Esophagus muscularis mucosa (tissue), 4 donors: ENCODE data around the gene CPLX1. TPM values are rescaled to one million over a fixed set of nuclear protein-coding genes. Genes with fewer than 3 reads are reported as not detected.
A peak's percentile ranks its signal among the peaks of the same experiment; 100 is the strongest.

Source experiments
- DNase-seq: peaks from one replicate; pipeline ENCODE4 v3.0.0-alpha.2; 2017; ENCODE audit errors: extremely low spot score
- H3K27ac ChIP-seq, 4 donors: fragments of 200-600 bp; sonication (generic); replicated peaks in 1 of 4; 1 replicate in 3 of 4; 2 replicates in 1 of 4; pipeline ENCODE4 v1.5.1; 2016 to 2019; ENCODE audit warnings: mild to moderate bottlenecking in 1 of 4
- H3K27me3 ChIP-seq, 4 donors: fragments of 200-600 bp; sonication (generic); one replicate each; pipeline versions ENCODE4 v1.5.1 to v1.6.0; 2016 to 2019
- H3K36me3 ChIP-seq, 4 donors: fragments of 200-600 bp; sonication (generic); one replicate each; pipeline ENCODE4 v1.5.1; 2016 to 2019
- H3K4me1 ChIP-seq, 4 donors: fragments of 200-600 bp; sonication (generic); one replicate each; pipeline ENCODE4 v1.5.1; 2016 to 2019
- H3K4me3 ChIP-seq, 4 donors: fragments of 200-600 bp; sonication (generic); 1 replicate in 2 of 4; 2 replicates in 2 of 4; pipeline ENCODE4 v1.5.1; 2016 to 2019; ENCODE audit warnings: mild to moderate bottlenecking in 4 of 4, moderate library complexity in 1 of 4
- H3K9me3 ChIP-seq, 4 donors: fragments of 200-600 bp; sonication (generic); 1 replicate in 3 of 4; 2 replicates in 1 of 4; pipeline ENCODE4 v1.5.1; 2016 to 2019
- CTCF ChIP-seq, 3 experiments: fragments of 200-600 bp in 2 of 3; fragments of 450-650 bp in 1 of 3; sonication (generic) in 2 of 3; IDR thresholded peaks; one replicate each; pipeline ENCODE4 v1.5.1; 2017 to 2019; ENCODE audit warnings: antibody characterized with exemption in 3 of 3, mild to moderate bottlenecking in 2 of 3, moderate library complexity in 1 of 3
- EP300 ChIP-seq: sonication (generic); formaldehyde crosslinking; IDR thresholded peaks from one replicate; pipeline ENCODE4 v1.6.1; 2017; ENCODE audit warnings: antibody characterized with exemption
- POLR2A ChIP-seq: fragments of 450-650 bp; IDR thresholded peaks from one replicate; pipeline ENCODE4 v1.6.1; 2017; ENCODE audit warnings: antibody characterized with exemption, moderate library complexity, mild to moderate bottlenecking, low read depth
- POLR2AphosphoS5 ChIP-seq, 2 donors: sonication (generic); formaldehyde crosslinking; IDR thresholded peaks; one replicate each; pipeline ENCODE4 v1.6.1; 2017; ENCODE audit warnings: antibody characterized with exemption in 2 of 2
- WGBS: methylation state at CpG from one replicate; pipeline ENCODE4 v1.1.5; 2018; 5-methylcytosine and 5-hydroxymethylcytosine counted together
- intact Hi-C: fragments of 100-400 bp; cut with DNase I; formaldehyde crosslinking; loops from one replicate; pipeline ENCODE4 v1.15.1; 2023
- total RNA-seq, 4 donors: library from RNA; depleted of rRNA; stranded (reverse); fragments of >200 nt; gene quantifications; one replicate each; pipeline versions ENCODE4 v1.1.0 to v1.2.1, GENCODE V29; 2016

The CPLX1 gene
- total RNA-seq, 4 donors from 2014 or later = 1.1 to 1.6 (median 1.3) TPM

GRCh38 chr4:825063-825970 is 612 bp downstream of the CPLX1 start:
- Histone ChIP-seq H3K4me3 (peak overlapping the region; percentile 43 to 56 (median 50)), H3K36me3 (no peaks in the 10 kb centered on the region), H3K27me3 (peaks cover 3 to 96% (median 46%) of the 10 kb centered on the region in 4 donors), H3K9me3 (no peaks in the 10 kb centered on the region), H3K4me1 (peaks cover 17 to 27% (median 24%) of the 10 kb centered on the region in 4 donors), H3K27ac (no peak overlapping the region)
- intact Hi-C loops = no loop called here
- DNase-seq = no peak
- 0% methylated on average over 5 of the region's 94 CpGs for WGBS
- TF ChIP-seq POLR2A (no peak), POLR2AphosphoS5 (IDR thresholded peaks at IDR 0.05) (no peak), CTCF (IDR thresholded peaks at IDR 0.05) (no peak), EP300 (no peak)

GRCh38 chr4:824461-825062 is 1.4 kb downstream of the CPLX1 start:
- peaks cover 3 to 96% (median 43%) of the 10 kb centered on the region in 4 donors for H3K27me3 ChIP-seq
- peaks cover 17 to 27% (median 24%) of the 10 kb centered on the region in 4 donors for H3K4me1 ChIP-seq
- no peak for DNase-seq
- H3K36me3 ChIP-seq = no peaks in the 10 kb centered on the region
- TF ChIP-seq EP300 (no peak), POLR2AphosphoS5 (IDR thresholded peaks at IDR 0.05) (no peak), CTCF (IDR thresholded peaks at IDR 0.05) (no peak)
- WGBS = 8% methylated on average over 5 of the region's 23 CpGs
- intact Hi-C loops = no loop called here
- no peak overlapping the region for H3K4me3 ChIP-seq
- no peak overlapping the region for H3K27ac ChIP-seq
- H3K9me3 ChIP-seq = peaks cover 0 to 4% (median 3%) of the 10 kb centered on the region in 4 donors

GRCh38 chr4:823761-824460 is 2.0 kb downstream of the CPLX1 start:
- Histone ChIP-seq H3K9me3 (peaks cover 0 to 6% (median 5%) of the 10 kb centered on the region in 4 donors), H3K4me1 (peaks cover 17 to 27% (median 24%) of the 10 kb centered on the region in 4 donors), H3K4me3 (no peak overlapping the region), H3K36me3 (no peaks in the 10 kb centered on the region), H3K27me3 (peaks cover 3 to 96% (median 40%) of the 10 kb centered on the region in 4 donors), H3K27ac (no peak overlapping the region)
- no peak for DNase-seq
- WGBS = 56% methylated on average over 15 of the region's 24 CpGs
- intact Hi-C loops = no loop called here
- TF ChIP-seq POLR2A (no peak), EP300 (no peak), CTCF (IDR thresholded peaks at IDR 0.05) (no peak), POLR2AphosphoS5 (IDR thresholded peaks at IDR 0.05) (no peak)

- no peak for TF ChIP-seq CTCF (IDR thresholded peaks at IDR 0.05)
- no peak for TF ChIP-seq EP300
- TF ChIP-seq POLR2AphosphoS5 (IDR thresholded peaks at IDR 0.05) = no peak
- TF ChIP-seq POLR2A = no peak
- no peak for DNase-seq
- WGBS = 100% methylated on average over 2 of the region's 21 CpGs
- H3K36me3 ChIP-seq = no peaks in the 10 kb centered on the region
- H3K9me3 ChIP-seq = peaks cover 0 to 6% (median 5%) of the 10 kb centered on the region in 4 donors
- no peak overlapping the region for H3K4me3 ChIP-seq
- peaks cover 17 to 27% (median 24%) of the 10 kb centered on the region in 4 donors for H3K4me1 ChIP-seq
- peaks cover 3 to 96% (median 37%) of the 10 kb centered on the region in 4 donors for H3K27me3 ChIP-seq
- no peak overlapping the region for H3K27ac ChIP-seq
- intact Hi-C loops = no loop called here
Observed at GRCh38 chr4:823176-823760, 2.7 kb downstream of the CPLX1 start.
